Esophagus muscularis mucosa (tissue), 4 donors: Measurements from ENCODE around the gene COL16A1.

Experiments used
- EP300 ChIP-seq: sonication (generic); formaldehyde crosslinking; IDR thresholded peaks from one replicate; pipeline ENCODE4 v1.6.1; 2017; ENCODE audit warnings: antibody characterized with exemption
- POLR2A ChIP-seq: fragments of 450-650 bp; IDR thresholded peaks from one replicate; pipeline ENCODE4 v1.6.1; 2017; ENCODE audit warnings: antibody characterized with exemption, moderate library complexity, mild to moderate bottlenecking, low read depth
- POLR2AphosphoS5 ChIP-seq, 2 donors: sonication (generic); formaldehyde crosslinking; IDR thresholded peaks; one replicate each; pipeline ENCODE4 v1.6.1; 2017; ENCODE audit warnings: antibody characterized with exemption in 2 of 2
- TF ChIP-seq, protein P1 (sequence below), 3 experiments: fragments of 200-600 bp in 2 of 3; fragments of 450-650 bp in 1 of 3; sonication (generic) in 2 of 3; IDR thresholded peaks; one replicate each; pipeline ENCODE4 v1.5.1; 2017 to 2019; ENCODE audit warnings: antibody characterized with exemption in 3 of 3, mild to moderate bottlenecking in 2 of 3, moderate library complexity in 1 of 3

DNA sequence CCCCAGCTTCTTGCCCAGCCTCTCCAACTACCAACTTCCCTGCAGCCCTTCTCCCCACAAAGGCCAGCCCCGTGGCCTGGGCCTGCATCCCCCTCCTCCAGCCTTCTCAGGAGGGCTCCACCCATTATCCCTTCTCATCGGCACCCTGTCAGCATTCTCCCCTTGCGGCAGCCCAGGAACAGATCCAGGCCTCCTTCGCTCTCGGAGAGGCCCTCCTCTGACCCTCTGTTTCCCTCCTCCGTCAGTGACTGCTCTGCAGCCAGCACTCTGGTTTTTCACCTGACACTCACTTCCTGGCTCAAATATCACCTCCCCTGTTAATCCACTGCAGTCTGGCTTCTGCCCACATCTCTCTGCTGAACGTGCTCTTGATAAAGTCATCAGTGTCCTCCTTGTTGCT, 42.9 kb upstream of the COL16A1 start:
- TF ChIP-seq, protein P1, sequence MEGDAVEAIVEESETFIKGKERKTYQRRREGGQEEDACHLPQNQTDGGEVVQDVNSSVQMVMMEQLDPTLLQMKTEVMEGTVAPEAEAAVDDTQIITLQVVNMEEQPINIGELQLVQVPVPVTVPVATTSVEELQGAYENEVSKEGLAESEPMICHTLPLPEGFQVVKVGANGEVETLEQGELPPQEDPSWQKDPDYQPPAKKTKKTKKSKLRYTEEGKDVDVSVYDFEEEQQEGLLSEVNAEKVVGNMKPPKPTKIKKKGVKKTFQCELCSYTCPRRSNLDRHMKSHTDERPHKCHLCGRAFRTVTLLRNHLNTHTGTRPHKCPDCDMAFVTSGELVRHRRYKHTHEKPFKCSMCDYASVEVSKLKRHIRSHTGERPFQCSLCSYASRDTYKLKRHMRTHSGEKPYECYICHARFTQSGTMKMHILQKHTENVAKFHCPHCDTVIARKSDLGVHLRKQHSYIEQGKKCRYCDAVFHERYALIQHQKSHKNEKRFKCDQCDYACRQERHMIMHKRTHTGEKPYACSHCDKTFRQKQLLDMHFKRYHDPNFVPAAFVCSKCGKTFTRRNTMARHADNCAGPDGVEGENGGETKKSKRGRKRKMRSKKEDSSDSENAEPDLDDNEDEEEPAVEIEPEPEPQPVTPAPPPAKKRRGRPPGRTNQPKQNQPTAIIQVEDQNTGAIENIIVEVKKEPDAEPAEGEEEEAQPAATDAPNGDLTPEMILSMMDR (IDR thresholded peaks at IDR 0.05), result no peak
- TF ChIP-seq POLR2A, result no peak
- TF ChIP-seq POLR2AphosphoS5 (IDR thresholded peaks at IDR 0.05), result no peak
- no peak for TF ChIP-seq EP300
